ENCODE data around the gene SSX5.
"Not testable (repeated sequence)": the region's sequence is repeated elsewhere in the genome, so short reads cannot be mapped to it uniquely, and the experiment has no call there.

SSX5 gene, protein sequence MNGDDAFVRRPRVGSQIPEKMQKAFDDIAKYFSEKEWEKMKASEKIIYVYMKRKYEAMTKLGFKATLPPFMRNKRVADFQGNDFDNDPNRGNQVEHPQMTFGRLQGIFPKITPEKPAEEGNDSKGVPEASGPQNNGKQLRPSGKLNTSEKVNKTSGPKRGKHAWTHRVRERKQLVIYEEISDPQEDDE

GRCh38 chrX:48196745-48197201 is at the start of gene SSX5:
Gene SSX5, minus strand, starts transcription at chrX:48196795. Its CDS starts 1,437 bp downstream, at chrX:48195358.
- DNase-seq, result no peak

- not testable (repeated sequence) for DNase-seq
Observed at GRCh38 chrX:48224196-48224595, 27.6 kb upstream of the SSX5 start.

DNA sequence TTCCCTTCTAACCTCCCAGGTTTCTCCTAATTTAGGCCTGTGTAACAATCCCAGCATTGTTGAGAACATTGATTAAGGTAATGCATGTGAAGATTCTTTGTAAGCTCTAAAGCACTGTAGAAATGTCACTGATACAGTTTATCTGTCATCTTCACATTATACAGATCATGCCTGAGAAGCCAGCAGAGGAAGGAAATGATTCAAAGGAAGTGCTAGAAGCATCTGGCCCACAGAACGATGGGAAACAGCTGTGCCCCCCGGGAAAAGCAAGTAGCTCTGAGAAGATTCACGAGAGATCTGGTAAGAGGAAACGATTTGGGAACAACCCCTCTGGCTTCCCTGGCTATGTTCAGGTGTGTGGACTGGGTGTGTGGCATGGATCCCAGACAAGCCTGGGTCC is 17.7 kb upstream of the SSX5 start:
- DNase-seq, result not testable (repeated sequence)

DNA sequence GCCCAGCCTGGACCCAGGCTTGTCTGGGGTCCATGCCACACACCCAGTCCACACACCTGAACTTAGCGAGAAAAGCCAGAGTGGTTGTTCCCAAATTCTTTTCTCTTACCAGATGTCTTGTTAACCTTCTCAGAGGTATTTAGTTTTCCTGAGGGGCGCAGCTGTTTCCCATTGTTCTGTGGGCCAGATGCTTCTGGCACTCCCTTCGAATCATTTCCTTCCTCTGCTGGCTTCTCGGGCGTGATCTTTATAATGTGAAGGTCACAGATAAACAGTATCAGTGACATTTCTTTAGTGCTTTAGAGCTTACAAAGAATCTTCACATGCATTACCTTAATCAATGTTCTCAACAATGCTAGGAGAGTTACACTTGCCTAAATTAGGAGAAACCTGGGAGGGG is 6.6 kb downstream of the SSX5 start:
- DNase-seq, result not testable (repeated sequence)

DNA sequence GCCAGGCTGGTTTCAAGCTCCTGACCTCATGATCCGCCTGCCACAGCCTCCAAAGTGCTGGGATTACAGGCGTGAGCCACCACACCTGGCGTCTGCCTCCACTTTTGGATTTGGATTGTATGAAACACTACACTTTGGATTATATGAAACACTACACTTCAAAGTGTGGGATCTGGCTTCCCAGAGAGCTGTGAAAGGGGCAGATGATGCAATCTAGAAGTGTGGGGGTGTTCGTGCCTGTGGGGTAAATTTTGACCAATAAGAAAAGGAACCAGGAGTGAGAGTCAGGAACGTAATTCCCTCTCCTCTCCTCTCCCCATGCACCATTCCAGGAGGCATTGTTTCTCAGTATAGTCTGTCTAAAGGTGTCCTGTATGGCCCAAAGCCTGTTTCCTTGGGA is 14.7 kb downstream of the SSX5 start:
- not testable (repeated sequence) for DNase-seq

GRCh38 chrX:48180811-48181210 is 15.8 kb downstream of the SSX5 start:
- no peak for DNase-seq

DNA sequence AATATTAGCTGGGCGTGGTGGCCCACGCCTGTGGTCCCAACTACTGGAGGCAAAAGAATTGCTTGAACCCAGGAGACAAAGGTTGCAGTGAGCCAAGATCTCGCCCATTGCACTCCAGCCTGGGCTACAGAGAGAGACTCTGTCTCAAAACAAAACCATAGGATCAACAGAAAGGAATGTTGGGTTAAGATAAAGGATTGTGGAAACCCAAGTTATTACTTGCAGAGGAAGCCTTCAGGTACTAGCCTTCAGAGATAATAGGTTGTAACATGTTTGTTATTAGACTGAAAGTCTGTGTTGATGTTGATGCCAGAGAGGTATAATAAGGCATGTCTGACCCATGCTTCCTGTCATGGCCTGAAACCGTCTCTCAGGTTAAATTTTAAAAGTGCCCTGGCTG is 16.9 kb downstream of the SSX5 start:
- no peak for DNase-seq

GRCh38 chrX:48166322-48166721 is 30.3 kb downstream of the SSX5 start:
- DNase-seq, result not testable (repeated sequence)

- no peak for DNase-seq
Observed at GRCh38 chrX:48165241-48165640, 31.4 kb downstream of the SSX5 start.

DNA sequence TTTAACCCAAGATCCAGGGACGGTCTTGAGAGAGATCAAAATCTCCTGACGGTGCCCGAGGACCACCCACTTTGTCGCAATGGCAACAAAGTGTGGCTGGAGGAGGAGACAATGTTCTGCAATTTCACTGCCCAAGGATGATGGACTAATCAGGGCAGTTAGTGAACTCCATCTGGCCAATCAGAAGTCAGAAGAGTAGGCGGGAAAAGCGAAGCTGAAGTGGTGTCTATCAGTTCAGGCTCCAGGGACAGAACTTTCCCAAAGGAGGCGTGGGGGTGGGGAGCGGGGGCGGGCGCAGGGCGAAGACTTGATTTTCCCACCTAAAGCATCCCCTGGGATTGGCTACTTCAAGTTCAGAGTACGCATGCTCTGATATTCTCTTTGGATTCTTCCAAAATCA is 40.6 kb downstream of the SSX5 start:
- no peak for DNase-seq

DNA sequence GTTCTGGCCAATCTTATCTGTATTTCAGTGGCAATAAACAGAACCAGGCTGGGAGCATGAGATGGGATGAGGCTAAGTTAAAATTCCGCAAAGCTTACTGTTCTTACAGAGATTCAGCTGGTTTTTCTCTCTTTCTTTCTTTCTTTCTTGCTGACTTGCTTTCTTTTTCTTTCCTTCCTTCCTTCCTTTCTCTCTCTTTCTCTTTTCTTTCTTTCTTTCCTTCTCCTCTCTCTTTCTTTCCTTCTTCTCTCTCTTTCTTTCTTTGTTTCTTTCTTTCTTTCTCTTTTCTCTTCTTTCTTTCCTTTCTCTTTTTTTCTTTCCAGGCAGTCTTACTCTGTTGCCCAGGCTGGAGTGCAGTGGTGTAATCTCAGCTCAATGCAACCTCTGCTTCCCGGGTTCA is 41.8 kb downstream of the SSX5 start:
- DNase-seq, result no peak

DNA sequence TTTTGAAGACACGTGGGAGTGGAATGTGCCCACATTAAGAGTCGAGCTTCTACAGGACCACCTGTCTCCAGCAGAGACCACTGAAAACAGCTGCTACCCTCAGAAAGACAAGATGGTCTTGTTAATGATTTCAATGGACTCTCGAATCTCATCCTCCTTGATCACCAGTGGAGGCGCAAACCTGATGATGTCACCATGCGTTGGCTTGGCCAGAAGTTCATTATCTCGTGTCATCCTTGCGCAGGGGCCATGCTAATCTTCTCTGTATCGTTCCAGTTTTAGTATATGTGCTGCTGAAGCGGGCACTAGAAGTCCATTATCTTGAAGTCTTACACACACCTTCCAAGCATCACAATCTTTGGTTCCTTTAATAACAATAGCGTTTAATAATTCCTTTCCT is 42.8 kb downstream of the SSX5 start:
- DNase-seq, result no peak

DNA sequence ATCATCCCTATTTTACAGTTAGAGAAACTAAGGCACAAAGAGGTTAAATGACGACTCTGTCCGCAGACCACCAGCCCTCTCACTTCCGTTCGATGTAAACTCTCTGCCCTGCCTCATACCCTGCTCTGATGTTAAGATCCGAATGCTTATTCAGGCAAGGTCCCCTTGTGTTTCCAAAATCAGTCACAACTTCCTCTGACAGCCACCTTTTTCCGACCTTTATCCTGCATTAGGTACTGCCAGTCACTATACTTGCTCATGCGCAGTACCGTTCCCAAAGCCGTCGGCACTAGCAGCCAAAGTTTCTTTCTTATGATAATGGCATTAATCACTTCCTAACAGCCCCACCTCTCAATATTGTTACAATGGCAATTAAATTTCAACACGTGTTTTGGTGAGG is 53.9 kb downstream of the SSX5 start:
- DNase-seq, result not testable (repeated sequence)

- not testable (repeated sequence) for DNase-seq
Observed at GRCh38 chrX:48141810-48142508, 54.6 kb downstream of the SSX5 start.

DNA sequence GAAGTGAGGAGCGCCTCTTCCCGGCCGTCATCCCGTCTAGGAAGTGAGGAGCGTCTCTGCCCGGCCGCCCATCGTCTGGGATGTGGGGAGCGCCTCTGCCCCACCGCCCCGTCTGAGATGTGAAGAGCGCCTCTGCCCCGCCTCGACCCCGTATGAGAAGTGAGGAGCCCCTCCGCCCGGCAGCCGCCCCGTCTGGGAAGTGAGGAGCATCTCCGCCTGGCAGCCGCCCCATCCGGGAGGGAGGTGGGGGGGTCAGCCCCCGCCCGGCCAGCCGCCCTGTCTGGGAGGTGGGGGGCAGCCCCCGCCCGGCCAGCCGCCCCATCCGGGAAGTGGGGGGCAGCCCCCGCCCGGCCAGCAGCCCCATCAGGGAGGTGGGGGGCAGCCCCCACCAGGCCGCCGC is 57.5 kb downstream of the SSX5 start:
- DNase-seq, result not testable (repeated sequence)

Measured in NCI-H2171 (cell line).